HG03196 (cell line): ENCODE measurements around the gene SYNGR4.

Source experiments
- ATAC-seq: cut with Tn5 transposase; IDR thresholded peaks from one replicate; pipeline ENCODE4 v1.9.1; 2021; ENCODE audit not compliant: unreplicated experiment

Gene SYNGR4

DNA sequence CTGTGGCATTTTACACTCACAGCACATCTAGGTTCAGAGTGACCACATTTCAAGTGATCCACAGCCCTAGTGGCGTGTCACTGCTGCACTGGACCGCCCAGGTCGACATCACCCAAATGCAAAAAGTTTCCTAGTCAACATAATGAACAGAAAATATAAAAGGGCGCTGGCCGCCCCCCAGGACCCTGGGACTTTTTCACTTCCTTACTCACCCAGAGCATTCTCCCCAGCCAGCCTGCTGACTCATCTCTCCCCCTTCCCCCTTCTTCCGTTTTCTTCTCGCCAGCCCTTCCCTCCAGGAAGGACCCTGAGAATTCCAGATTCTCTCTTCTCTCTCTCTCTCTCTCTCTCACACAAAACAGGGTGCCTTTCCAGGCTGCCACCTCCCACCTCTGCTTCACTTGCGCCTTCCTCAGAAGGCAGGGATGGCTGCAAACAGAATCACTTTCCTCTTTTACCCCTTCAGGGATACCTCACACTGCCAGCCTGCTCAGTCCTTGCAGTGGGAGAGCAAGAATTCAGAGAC, 60.6 kb downstream of the SYNGR4 start:
- ATAC-seq = no peak
